ENCODE results near the gene MIA2.
"Not testable (repeated sequence)": the region's sequence is repeated elsewhere in the genome, so short reads cannot be mapped to it uniquely, and the experiment has no call there.

MIA2 gene

DNA sequence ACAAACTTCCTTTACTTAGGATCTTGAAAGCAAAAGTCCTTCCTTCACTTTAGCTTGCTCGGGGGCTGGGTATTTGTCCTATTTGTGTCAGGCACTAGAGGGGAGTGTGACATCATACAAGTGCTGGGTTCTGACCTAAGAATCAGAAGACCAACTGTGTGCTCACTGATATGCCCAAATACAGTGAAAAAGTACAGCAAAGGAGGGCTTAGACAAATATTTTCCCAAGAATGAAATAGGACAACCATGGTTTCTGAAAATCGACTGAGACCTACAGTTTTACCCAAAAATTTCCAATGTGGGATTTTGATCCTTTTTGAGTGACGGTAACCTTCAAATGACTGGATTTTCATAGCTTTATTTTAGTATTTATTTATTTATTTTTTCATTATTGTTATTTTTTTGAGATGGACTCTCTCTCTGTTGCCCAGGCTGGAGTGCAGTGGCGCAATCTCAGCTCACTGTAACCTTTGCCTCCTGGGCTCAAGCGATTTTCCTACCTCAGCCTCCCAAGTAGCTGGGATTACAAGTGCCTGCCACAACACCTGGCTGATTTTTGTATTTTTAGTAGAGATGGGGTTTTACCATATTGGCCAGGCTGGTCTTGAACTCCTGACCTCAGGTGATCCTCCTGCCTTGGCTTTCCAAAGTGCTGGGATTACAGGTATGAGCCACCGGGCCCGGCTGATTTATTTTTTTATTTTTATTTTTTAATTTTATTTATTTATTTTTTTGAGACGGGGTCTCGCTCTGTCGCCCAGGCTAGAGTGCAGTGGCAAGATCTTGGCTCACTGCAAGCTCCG lies 1.8 kb upstream of the MIA2 start:
- not testable (repeated sequence) for H3K36me3 ChIP-seq (ENCODE audit: control insufficient read depth, insufficient read depth, low read length); H3K27ac ChIP-seq (ENCODE audit: low read depth, low read length, severe bottlenecking); H3K9me3 ChIP-seq (ENCODE audit: control insufficient read depth, low read length); H3K4me3 ChIP-seq (ENCODE audit: extremely low read depth, insufficient read depth, low read length, poor library complexity, severe bottlenecking); H3K4me1 ChIP-seq (ENCODE audit: control insufficient read depth, insufficient read depth, low read length, poor library complexity, severe bottlenecking)
- 89 to 96% methylated on average over 3 to 4 of the region's 11 CpGs for WGBS, 2 experiments (ENCODE audit: insufficient coverage in 2 of 2)

DNA sequence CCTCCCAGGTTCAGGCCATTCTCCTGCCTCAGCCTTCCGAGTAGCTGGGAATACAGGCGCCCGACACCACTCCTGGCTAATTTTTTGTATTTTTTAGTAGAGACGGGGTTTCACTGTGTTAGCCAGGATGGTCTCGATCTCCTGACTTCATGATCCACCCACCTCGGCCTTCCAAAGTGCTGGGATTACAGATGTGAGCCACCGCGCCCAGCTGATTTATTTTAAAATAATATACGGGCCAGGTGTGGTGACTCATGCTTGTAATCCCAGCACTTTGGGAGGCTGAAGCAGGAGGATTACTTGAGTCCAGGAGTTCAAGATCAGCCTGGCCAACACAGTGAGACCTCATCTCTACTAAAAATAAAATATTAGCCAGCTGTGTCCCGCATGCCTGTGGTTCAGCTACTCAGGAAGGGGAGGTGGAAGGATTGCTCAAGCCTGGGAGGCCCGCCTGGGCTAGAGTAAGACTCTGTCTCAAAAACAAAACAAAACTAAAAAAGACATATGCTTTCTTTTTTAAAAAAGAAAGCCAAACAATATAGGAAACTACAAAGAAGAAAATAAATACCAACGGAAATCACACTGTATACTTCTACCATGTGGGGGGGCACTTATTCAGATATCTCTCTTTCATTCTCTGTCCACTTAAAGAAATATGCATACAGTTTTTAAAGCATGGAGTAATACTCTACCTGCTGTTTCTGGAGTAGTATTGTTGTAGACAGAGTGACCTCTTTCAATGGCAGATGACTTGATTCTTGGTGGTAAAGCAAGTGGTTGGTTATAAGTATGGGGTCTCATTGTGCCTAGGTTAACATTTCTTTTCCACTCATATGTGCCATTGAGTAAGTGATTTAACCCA lies 930 bp upstream of the MIA2 start:
- Histone ChIP-seq H3K27ac (ENCODE audit: low read depth, low read length, severe bottlenecking) (no peak overlapping the region), H3K4me1 (ENCODE audit: control insufficient read depth, insufficient read depth, low read length, poor library complexity, severe bottlenecking) (no peaks in the 10 kb centered on the region), H3K4me3 (ENCODE audit: extremely low read depth, insufficient read depth, low read length, poor library complexity, severe bottlenecking) (no peak overlapping the region), H3K36me3 (ENCODE audit: control insufficient read depth, insufficient read depth, low read length) (no peaks in the 10 kb centered on the region), H3K9me3 (ENCODE audit: control insufficient read depth, low read length) (no peaks in the 10 kb centered on the region)
- 93 to 96% methylated on average over 5 to 8 of the region's 12 CpGs for WGBS, 2 experiments (ENCODE audit: insufficient coverage in 2 of 2)

DNA sequence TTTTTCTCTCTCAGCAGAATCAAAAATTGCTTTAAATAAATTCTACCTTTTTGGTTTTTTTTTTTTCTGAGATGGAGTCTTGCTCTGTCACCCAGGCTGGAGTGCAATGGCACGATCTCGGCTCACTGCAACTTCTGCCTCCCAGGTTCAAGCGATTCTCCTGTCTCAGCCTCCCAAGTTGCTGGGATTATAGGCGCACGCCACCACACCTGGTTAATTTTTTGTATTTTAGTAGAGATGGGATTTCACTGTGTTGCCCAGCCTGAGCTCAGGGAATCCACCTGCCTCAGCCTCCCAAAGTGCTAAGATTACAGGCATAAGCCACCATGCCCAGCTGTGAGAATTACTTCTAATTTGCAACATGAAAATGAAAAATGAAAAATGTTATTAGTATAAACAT lies 1.3 kb downstream of the MIA2 start:
- not testable (repeated sequence) for H3K9me3 ChIP-seq (ENCODE audit: control insufficient read depth, low read length); H3K27ac ChIP-seq (ENCODE audit: low read depth, low read length, severe bottlenecking); H3K36me3 ChIP-seq (ENCODE audit: control insufficient read depth, insufficient read depth, low read length); H3K4me3 ChIP-seq (ENCODE audit: extremely low read depth, insufficient read depth, low read length, poor library complexity, severe bottlenecking); H3K4me1 ChIP-seq (ENCODE audit: control insufficient read depth, insufficient read depth, low read length, poor library complexity, severe bottlenecking)
- 100% methylated on average over 2 of the region's 5 CpGs; no CpG with 5 or more reads in 1 of the 2 experiments for WGBS, 2 experiments (ENCODE audit: insufficient coverage in 2 of 2)

DNA sequence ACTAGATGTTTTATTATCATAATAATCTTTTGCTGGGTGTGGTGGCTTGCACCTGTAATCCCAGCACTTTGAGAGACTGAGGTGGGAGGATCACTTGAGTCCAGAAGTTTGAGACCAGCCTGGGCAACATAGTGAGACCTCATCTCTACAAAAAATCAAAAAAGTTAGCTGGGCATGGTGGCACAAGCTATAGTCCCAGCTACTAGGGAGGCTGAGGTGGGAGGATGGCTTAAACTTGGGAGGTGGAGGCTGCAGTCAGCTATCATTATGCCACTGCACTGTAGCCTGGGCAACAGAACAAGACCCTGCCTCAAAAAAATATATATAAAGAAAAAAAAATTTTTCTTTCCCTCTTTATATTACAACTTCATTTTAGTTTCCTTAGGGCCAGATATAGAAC lies 1.8 kb downstream of the MIA2 start:
- not testable (repeated sequence) for H3K4me1 ChIP-seq (ENCODE audit: control insufficient read depth, insufficient read depth, low read length, poor library complexity, severe bottlenecking); H3K9me3 ChIP-seq (ENCODE audit: control insufficient read depth, low read length); H3K27ac ChIP-seq (ENCODE audit: low read depth, low read length, severe bottlenecking); H3K4me3 ChIP-seq (ENCODE audit: extremely low read depth, insufficient read depth, low read length, poor library complexity, severe bottlenecking); H3K36me3 ChIP-seq (ENCODE audit: control insufficient read depth, insufficient read depth, low read length)

DNA sequence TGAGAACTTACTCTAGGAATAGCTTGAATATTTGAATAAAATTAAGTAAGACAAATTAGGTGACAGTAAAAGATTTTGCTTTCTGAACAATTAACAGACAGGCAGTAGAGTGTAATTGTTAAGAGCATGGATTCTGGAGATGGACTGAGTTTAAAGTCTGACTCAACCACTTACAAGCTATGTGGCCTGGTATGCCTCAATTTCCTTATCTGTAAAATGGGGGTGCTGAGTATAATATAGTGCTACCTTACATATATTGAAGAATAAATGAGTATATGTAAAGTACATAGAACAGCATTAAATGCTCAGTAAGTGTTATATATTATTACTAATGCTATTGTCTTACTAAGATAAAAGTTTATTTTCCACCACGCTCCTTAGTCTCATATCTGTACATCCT lies 7.1 kb downstream of the MIA2 start:
- WGBS, 2 experiments (ENCODE audit: insufficient coverage in 2 of 2), result no CpG with 5 or more reads among the region's 1 CpG
- Histone ChIP-seq H3K36me3 (ENCODE audit: control insufficient read depth, insufficient read depth, low read length) (no peaks in the 10 kb centered on the region), H3K27ac (ENCODE audit: low read depth, low read length, severe bottlenecking) (no peak overlapping the region), H3K9me3 (ENCODE audit: control insufficient read depth, low read length) (no peaks in the 10 kb centered on the region), H3K4me3 (ENCODE audit: extremely low read depth, insufficient read depth, low read length, poor library complexity, severe bottlenecking) (no peak overlapping the region), H3K4me1 (ENCODE audit: control insufficient read depth, insufficient read depth, low read length, poor library complexity, severe bottlenecking) (no peaks in the 10 kb centered on the region)

DNA sequence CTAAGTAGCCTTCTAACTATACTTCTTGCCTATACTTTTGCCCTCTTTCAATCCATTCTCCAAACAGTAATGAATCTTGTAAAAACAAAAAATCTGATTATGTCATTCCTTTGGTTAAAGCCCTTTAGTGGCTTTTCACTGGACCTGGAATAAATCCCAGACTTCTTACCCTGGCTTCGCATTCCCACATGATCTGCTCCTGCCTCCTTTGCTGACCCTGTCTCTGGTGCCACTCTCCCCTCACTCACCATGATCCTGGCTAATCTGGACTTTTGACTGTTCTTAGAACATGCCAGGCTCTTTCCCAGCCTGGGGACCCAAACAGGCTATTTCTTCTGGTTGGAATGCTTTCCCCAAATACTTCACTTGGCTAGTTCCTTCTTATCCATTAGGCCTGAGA lies 7.9 kb downstream of the MIA2 start:
- no peak overlapping the region for H3K27ac ChIP-seq (ENCODE audit: low read depth, low read length, severe bottlenecking)
- WGBS, 2 experiments (ENCODE audit: insufficient coverage in 2 of 2), result 86 to 100% methylated on average over 1 of the region's 1 CpG
- no peaks in the 10 kb centered on the region for H3K4me1 ChIP-seq (ENCODE audit: control insufficient read depth, insufficient read depth, low read length, poor library complexity, severe bottlenecking)
- no peaks in the 10 kb centered on the region for H3K36me3 ChIP-seq (ENCODE audit: control insufficient read depth, insufficient read depth, low read length)
- H3K4me3 ChIP-seq (ENCODE audit: extremely low read depth, insufficient read depth, low read length, poor library complexity, severe bottlenecking), result no peak overlapping the region
- no peaks in the 10 kb centered on the region for H3K9me3 ChIP-seq (ENCODE audit: control insufficient read depth, low read length)

DNA sequence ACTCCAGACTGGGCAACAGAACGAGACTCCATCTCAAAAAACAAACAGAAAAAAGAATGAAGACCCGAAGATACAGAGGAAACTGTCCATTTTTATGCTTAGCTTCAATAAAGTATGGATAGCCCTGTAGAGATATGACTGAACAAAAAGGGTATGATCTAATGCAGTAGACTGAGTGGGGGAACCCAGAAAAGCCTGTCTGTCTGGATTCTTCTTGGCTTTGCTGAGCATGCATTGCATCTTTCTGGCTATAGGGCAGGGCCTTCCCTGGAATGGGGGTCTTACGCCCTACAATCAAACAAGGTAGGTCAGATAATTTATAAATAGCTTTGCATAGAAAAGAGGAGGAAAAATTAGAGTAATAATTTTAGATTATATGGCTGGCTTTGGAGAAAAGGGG lies 10.1 kb downstream of the MIA2 start:
- no peak overlapping the region for H3K4me3 ChIP-seq (ENCODE audit: extremely low read depth, insufficient read depth, low read length, poor library complexity, severe bottlenecking)
- H3K4me1 ChIP-seq (ENCODE audit: control insufficient read depth, insufficient read depth, low read length, poor library complexity, severe bottlenecking), result no peaks in the 10 kb centered on the region
- H3K27ac ChIP-seq (ENCODE audit: low read depth, low read length, severe bottlenecking), result no peak overlapping the region
- H3K36me3 ChIP-seq (ENCODE audit: control insufficient read depth, insufficient read depth, low read length), result no peaks in the 10 kb centered on the region
- H3K9me3 ChIP-seq (ENCODE audit: control insufficient read depth, low read length), result no peaks in the 10 kb centered on the region
- WGBS, 2 experiments (ENCODE audit: insufficient coverage in 2 of 2), result 100% methylated on average over 1 of the region's 3 CpGs

DNA sequence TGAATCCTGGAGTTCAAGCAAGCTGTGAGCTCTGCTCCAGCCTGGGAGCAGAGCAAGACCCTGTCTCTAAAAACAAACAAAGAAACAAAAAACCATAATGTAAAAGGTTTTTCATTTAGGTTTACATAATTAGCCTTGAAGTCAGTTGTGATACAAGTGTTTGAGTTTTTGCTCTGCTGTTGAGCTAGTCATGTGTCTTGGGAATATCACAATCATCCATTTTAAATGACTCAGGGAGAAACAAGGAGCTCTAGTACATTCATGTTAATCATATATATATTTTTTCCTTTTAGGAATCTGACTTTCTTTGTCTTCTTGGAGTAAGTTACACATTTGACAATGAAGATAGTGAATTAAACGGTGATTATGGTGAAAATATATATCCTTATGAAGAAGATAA lies 12.9 kb downstream of the MIA2 start:
- 83 to 86% methylated on average over 1 of the region's 1 CpG for WGBS, 2 experiments (ENCODE audit: insufficient coverage in 2 of 2)

DNA sequence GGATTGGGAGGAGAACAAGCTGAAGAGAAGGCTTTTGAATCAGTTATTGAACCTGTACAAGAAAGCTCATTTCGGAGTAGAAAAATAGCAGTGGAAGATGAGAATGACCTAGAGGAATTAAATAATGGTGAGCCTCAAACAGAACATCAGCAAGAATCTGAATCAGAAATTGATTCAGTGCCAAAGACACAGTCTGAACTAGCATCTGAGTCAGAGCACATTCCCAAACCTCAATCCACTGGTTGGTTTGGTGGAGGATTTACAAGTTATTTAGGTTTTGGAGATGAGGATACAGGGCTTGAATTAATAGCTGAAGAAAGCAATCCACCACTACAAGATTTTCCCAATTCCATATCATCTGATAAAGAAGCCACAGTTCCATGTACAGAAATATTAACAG lies 13.5 kb downstream of the MIA2 start:
- Histone ChIP-seq H3K36me3 (ENCODE audit: control insufficient read depth, insufficient read depth, low read length) (no peaks in the 10 kb centered on the region), H3K4me3 (ENCODE audit: extremely low read depth, insufficient read depth, low read length, poor library complexity, severe bottlenecking) (no peak overlapping the region), H3K27ac (ENCODE audit: low read depth, low read length, severe bottlenecking) (no peak overlapping the region), H3K4me1 (ENCODE audit: control insufficient read depth, insufficient read depth, low read length, poor library complexity, severe bottlenecking) (no peaks in the 10 kb centered on the region), H3K9me3 (ENCODE audit: control insufficient read depth, low read length) (no peaks in the 10 kb centered on the region)
- WGBS, 2 experiments (ENCODE audit: insufficient coverage in 2 of 2), result 83 to 91% methylated on average over 1 of the region's 1 CpG

More for the DNA sequence above, 12.9 kb downstream of the MIA2 start:
- H3K36me3 ChIP-seq (ENCODE audit: control insufficient read depth, insufficient read depth, low read length), result no peaks in the 10 kb centered on the region
- H3K9me3 ChIP-seq (ENCODE audit: control insufficient read depth, low read length), result no peaks in the 10 kb centered on the region
- no peaks in the 10 kb centered on the region for H3K4me1 ChIP-seq (ENCODE audit: control insufficient read depth, insufficient read depth, low read length, poor library complexity, severe bottlenecking)
- H3K27ac ChIP-seq (ENCODE audit: low read depth, low read length, severe bottlenecking), result no peak overlapping the region
- no peak overlapping the region for H3K4me3 ChIP-seq (ENCODE audit: extremely low read depth, insufficient read depth, low read length, poor library complexity, severe bottlenecking)

DNA sequence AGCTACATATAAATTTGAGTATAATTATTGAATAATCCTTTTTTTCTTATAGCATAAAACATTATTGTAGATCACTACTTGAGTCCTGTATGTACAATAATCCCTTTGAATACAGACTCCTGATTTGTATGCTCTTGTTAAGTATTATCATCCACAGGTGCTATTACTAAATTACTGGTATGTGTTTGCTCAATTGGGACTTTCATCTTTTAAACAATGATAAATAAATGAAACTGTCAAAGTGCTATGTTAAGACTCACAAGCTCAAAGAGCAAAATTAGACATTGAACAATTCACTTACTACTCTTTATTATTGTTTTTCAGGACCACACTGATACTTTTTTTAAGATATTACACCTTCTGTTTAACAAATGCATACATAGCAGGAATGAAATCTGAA lies 17.8 kb downstream of the MIA2 start:
- no peaks in the 10 kb centered on the region for H3K9me3 ChIP-seq (ENCODE audit: control insufficient read depth, low read length)
- no peak overlapping the region for H3K4me3 ChIP-seq (ENCODE audit: extremely low read depth, insufficient read depth, low read length, poor library complexity, severe bottlenecking)
- H3K27ac ChIP-seq (ENCODE audit: low read depth, low read length, severe bottlenecking), result no peak overlapping the region
- no peaks in the 10 kb centered on the region for H3K4me1 ChIP-seq (ENCODE audit: control insufficient read depth, insufficient read depth, low read length, poor library complexity, severe bottlenecking)
- H3K36me3 ChIP-seq (ENCODE audit: control insufficient read depth, insufficient read depth, low read length), result no peaks in the 10 kb centered on the region

DNA sequence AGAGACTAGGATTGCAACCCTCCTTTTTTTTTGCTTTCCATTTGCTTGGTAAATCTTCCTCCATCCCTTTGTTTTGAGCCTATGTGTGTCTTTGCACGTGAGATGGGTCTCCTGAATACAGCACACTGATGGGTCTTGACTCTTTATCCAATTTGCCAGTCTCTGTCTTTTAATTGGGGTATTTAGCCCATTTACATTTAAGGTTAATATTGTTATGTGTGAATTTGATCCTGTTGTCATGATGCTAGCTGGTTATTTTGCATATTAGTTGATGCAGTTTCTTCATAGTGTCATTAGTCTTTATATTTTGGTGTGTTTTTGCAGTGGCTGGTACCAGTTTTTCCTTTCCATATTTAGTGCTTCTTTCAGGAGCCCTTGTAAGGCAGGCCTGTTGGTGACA lies 23.7 kb downstream of the MIA2 start:
- H3K4me3 ChIP-seq (ENCODE audit: extremely low read depth, insufficient read depth, low read length, poor library complexity, severe bottlenecking); H3K9me3 ChIP-seq (ENCODE audit: control insufficient read depth, low read length); H3K4me1 ChIP-seq (ENCODE audit: control insufficient read depth, insufficient read depth, low read length, poor library complexity, severe bottlenecking); H3K27ac ChIP-seq (ENCODE audit: low read depth, low read length, severe bottlenecking); H3K36me3 ChIP-seq (ENCODE audit: control insufficient read depth, insufficient read depth, low read length): not testable (repeated sequence)
- no CpG with 5 or more reads among the region's 1 CpG for WGBS, 2 experiments (ENCODE audit: insufficient coverage in 2 of 2)

Measured in mesodermal cell (in vitro differentiated cells).